CD4-positive, alpha-beta T cell treated with Interleukin-17A for 4 hours (primary cell): ENCODE results near the gene PGGHG.
"Not testable (repeated sequence)": the region's sequence is repeated elsewhere in the genome, so short reads cannot be mapped to it uniquely, and the experiment has no call there.

Experiments used
- DNase-seq: peaks from one replicate; pipeline ENCODE4 v3.0.0-alpha.2; 2020; ENCODE audit warnings: mixed read lengths

Gene PGGHG

GRCh38 chr11:299081-299891 is 10.4 kb downstream of the PGGHG start, which contains the start of gene IFITM5:
TSS of gene IFITM5 (minus strand) at chr11:299526. CDS start at chr11:299490, 36 bp downstream.
- peak; percentile 14 for DNase-seq

- DNase-seq = no peak
These were observed 11.2 kb downstream of the PGGHG start for GRCh38 chr11:299951-300735.

GRCh38 chr11:303363-303762 is 14.4 kb downstream of the PGGHG start:
- DNase-seq = no peak

GRCh38 chr11:304061-304506 is 15.2 kb downstream of the PGGHG start:
- no peak for DNase-seq

- peak; percentile 78 for DNase-seq
These were observed 16.3 kb downstream of the PGGHG start for GRCh38 chr11:304915-305843.

GRCh38 chr11:305844-306211 is 16.9 kb downstream of the PGGHG start:
- no peak for DNase-seq

- no peak for DNase-seq
These were observed 17.9 kb downstream of the PGGHG start for GRCh38 chr11:306645-307371.

- DNase-seq = peak; percentile 52
These were observed 19.1 kb downstream of the PGGHG start, which contains the start of gene IFITM2 for GRCh38 chr11:307766-308708. TSS of gene IFITM2 (plus strand) at chr11:307816. CDS start at chr11:308193, 377 bp downstream.

GRCh38 chr11:308740-309665 is 20.1 kb downstream of the PGGHG start:
- peak; percentile 61 for DNase-seq

- not testable (repeated sequence) for DNase-seq
These were observed 21.1 kb downstream of the PGGHG start for GRCh38 chr11:309979-310572.

- DNase-seq = not testable (repeated sequence)
These were observed 22.3 kb downstream of the PGGHG start for GRCh38 chr11:311013-311748.

- DNase-seq = peak; percentile 63
These were observed 23.3 kb downstream of the PGGHG start for GRCh38 chr11:312092-312816.

- peak; percentile 32 for DNase-seq
These were observed 24.4 kb downstream of the PGGHG start for GRCh38 chr11:313304-313786.

GRCh38 chr11:313787-314553 is 25.0 kb downstream of the PGGHG start, which contains the start of gene IFITM1:
TSS of gene IFITM1 (plus strand) at chr11:314040. CDS start at chr11:314171, 131 bp downstream.
- DNase-seq = peak; percentile 71

GRCh38 chr11:314554-314875 is 25.6 kb downstream of the PGGHG start:
- DNase-seq = not testable (repeated sequence)

- peak; percentile 41 for DNase-seq
These were observed 26.1 kb downstream of the PGGHG start for GRCh38 chr11:315051-315481.
